NCI-H2081 (cell line): ENCODE results near the gene AGAP1.

ENCODE experiments used
- DNase-seq, 2 experiments: peaks; one replicate each; lab custom pipeline; 2025; lab: John Stamatoyannopoulos, UW

AGAP1 gene

DNA sequence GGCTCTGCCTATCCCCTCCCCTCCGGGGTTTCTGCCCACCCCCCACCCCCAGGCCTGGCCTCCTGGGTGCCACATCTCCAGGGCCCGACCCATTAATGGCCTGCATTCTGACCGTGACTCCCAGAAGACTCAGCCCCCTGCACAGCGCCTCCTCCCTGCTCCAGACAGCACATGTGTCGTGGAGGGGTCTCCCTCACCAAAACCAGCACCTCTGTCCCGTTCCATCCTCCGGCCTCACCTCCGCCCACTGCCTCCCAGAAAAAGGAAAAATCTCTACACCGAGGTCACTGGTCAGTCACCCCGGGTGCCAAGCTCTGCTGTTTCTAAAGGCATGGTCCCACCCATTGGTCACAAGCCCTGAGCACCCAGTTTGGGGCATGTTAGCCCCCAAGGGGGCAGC, 609.1 kb downstream of the AGAP1 start:
- no peak for DNase-seq

DNA sequence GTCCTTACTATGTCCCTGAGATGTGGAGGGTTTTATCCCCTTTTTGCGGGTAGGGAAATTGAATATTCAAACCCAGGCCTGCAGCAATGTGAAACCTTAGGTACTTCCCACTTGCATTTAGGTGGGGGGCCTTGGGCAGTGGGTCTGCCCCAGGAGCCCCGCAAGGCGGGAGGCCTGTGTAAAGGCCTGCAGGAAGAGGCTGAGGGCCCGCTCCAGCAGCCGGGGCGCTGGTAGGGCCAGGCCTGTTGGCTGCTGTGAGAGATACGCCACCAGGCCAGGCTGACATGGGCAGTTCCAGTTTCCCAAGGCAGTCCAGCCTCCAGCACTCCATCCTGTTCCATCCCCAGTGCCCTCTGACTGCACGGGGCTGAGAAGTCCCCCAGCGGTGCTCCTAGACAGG, 610.1 kb downstream of the AGAP1 start:
- DNase-seq: no peak

DNA sequence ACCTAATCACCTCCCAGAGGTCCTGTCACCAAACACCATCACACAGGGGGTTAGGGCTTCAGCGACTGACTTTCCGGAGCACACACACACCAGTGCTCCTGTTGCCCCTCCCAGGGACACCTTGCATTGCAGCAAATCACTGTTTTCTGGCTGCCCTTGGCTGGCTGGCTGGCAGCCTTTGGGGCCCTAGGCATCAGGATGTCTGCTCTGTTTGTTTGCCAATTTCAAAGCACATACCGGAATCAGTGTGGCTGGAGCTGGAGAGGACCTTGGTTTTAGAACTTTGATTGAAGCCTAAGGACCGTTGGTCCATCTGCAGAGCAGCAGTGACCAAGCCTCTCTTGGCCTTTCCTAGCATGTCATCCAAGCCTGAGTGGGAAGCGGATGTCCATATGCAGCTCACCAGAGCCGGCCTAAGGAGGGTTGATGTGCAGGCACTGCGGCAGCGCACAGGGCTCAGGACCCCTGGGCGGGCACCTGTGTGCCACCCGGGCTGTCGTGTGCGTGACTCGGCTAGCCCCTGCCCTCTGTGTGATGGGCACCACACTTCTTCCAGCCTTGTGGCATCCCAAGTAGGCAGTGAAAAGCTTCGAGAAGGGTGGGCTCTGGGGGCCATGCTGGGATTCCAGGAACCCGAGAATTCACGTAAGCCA, 612.2 kb downstream of the AGAP1 start:
- DNase-seq: no peak

DNA sequence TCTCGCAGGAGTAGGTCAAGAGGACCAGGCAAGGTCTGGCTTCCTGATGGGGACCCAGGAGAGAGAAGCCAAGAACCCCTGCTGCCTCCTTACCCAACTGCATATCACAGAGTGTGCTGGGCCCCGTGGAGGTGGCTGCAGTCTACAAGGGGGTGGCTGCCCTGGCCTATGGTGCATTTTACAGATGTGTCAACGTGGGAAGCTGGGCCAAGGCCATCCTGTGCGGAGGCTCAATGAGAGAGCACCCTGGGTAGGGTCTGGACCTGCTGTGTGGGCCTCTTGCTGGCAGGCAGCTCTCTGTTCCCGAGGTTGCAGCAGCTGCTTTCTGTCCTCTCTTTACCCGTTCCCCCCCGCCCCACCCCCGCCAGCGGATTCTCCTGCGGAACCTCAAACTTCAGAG, 612.9 kb downstream of the AGAP1 start:
- DNase-seq: no peak

DNA sequence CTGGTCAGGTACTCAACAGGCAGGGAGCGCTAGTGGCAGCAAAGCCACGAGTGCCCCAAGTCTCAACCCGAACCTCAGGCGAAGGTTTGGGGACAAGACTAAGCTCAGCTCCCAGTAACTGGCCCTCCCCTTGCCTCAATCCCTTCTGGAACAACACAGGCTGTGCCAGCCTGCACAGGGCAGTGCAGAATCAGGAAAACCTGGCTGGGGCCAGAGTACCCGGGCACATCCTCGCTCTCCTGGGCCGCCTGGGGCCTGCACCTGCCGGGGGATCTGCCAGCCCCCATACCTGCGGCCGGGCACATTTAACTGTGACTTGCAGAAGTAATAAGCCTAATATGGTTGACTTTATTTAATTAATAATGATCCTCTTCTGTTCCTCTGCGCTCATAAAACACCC, 613.7 kb downstream of the AGAP1 start:
- no peak for DNase-seq

DNA sequence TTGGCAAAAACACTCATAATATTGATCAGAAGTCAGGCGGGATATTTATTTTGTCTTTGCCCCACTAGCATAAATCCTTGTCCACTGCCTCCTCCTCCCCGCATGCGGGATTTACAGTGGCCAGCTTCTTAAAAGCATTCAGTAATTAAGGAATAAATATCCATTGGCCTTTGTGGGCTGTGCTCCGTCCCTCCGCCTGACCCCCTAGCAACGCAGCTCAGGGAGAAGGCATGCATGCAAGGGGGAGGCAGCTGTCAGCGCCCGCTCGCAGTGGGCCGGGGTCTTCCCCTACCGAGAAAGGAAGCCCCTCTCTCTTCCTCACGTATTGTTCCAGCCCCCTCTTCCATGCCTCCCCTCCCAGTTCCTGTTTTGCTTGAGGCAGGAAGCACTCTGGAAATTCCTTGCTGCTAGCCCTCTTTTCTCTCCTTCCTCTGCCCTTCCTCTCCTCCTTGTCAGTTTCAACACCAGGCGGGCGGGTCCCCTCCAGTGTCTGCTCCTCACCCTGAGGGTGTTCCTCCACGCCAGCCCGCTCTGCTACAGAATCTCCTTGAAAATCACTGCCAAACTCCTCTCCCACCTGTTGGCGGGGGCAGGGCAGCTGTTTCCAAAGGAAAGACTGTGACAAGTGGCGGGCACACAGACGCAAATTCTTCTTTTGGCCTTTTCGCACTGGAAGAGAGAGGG, 614.2 kb downstream of the AGAP1 start:
- DNase-seq: no peak

DNA sequence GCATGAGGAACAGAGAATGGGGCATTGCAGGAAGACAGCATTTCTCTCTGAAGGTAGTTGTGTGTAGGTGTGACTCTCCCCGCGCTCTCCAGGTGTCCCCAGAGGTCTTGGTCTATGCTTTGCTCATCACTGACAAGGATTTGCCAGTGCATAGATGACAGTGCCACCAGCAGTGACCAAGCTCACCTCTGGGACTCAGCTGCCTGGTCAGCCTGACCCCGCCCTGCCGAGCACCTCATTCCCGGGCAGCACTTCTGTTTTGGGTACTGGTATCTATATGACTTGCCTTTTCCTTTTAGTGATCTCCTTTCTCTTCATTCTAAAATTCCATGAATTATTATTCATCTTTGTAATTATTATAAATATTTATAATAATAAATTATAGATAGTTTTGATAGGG, 615.2 kb downstream of the AGAP1 start:
- DNase-seq: no peak

DNA sequence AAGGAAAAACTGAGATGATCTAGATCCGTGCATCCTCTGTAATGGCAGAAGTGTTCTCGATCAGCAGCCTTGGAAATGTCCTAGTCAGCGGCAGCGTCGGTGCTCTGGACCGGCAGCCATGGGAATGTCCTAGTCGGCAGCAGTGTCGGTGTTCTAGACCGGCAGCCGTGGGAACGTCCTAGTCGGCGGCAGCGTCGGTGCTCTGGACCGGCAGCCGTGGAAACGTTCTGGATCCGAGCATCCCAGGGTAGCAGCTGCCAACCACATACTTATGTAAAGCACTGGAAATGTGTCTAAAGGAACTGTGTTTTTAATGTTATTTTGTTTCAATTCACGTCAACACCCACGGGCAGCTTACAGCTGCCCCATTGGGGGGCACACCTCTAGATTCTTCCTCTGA, 615.6 kb downstream of the AGAP1 start:
- no peak for DNase-seq

DNA sequence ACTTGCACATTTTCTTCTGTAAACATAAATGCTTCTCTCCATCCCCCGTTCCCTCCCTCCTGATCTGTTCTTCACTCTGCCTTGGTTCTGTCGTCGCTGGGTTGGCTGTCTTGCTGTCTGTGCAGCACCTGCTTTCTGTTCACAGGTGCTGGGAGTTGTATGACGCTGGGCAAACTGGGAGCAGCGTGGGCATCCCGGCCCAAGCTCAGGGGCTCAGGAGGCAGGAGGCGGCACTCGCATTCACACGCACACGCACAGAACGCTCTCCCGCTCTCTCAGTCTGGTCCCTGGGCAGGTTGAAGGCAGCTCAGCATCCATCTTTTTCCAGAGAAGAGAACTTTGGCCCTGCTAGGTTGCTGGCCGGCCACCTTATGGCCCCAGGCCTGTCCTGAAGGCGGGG, 618.6 kb downstream of the AGAP1 start:
- no peak for DNase-seq

DNA sequence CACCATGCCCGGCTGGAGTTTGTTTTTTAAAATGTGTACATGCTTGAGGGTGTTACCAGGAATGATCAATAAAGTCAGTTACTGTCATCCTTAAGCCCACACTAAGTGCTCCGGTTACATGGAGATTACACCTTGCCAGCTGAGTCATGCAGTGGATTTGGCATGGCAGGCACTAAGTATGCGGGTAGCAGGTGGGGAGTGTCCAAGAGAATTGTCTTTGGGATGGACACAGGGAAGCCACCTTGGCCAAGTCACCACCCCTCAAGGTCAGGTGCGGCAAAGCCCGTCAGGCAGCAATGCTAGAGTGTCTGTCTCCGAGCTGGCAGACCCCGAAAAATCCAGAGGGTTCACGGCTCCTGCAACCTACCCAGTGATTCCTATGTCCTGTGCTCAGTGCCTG, 619.6 kb downstream of the AGAP1 start:
- DNase-seq: no peak

DNA sequence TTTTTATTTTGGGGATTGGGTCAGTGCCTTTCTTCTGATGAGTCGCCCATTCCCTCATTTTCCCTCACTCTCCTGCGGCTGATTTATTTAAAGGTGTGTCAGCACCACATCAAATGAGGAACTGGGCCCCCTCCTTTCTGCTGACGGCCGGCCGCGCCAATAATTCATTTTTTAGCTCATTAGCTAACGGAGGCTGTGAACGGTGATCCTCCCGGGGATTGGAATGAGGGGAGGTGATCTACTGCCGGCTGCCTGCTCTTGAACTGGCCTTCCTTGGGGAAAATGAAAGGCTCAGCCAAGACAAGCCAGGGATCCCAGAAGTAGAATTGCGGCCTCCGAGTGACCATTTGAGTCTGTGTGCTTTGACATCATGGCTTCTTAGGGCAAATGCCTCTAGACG, 620.1 kb downstream of the AGAP1 start:
- DNase-seq: no peak

DNA sequence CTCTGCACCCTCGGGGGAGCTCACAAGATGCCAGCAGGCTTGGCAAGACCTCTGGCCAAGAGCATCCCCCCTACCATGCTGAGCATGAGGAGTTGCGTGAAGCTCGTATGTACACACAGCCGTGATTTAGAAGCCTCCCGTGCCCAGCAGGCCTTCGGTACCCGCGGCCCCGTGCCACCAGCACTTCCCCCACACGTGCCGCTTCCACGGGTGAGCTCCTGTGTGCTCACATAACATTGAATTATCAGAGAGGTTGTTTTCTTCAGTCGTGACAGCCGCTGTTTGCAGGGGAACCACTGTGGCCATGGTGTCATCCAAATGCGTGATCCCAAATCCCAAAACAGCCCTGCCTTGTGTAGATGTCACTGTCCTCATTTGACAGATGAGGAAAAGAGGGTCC, 621.1 kb downstream of the AGAP1 start:
- DNase-seq: no peak

DNA sequence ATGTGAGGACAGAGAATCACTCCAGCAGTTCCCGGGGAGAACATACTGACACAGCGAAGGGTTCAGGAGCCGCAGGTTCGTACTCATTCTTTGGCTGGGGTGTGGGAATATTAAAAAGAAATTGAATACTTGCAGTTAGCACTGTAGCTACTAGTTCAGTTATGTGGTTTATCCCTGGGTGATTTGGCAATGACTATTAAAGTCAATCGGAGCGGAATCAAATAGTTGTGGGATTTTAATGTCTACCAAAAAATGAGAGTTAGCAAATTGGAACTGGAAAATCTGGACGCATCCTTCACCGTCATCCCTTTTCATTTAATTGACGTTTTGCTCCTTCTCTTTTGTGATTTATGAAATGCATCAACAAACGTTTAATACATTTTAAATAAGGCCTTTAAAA, 623.6 kb downstream of the AGAP1 start:
- no peak for DNase-seq

DNA sequence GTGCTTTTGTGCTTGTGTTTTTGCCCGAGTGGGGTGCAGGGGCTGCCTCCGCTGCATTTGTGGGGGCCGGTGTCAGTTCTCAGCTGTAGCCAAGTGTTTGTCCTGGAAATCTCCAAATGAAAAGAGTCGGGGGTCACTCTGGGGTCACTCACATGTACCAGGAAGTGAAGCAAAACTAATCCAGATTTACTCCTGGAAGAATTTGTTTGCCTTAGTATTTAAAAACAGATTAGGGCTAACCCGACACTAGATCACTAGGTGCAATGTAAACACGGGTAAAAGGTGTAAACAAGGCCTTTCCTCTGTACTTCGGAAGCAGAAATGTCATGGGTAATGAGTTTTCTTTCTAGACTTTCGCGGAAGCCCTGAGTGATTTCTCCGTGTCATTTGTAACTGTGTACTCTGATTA, 624.0 kb downstream of the AGAP1 start:
- DNase-seq: peak; percentile 16 to 54

DNA sequence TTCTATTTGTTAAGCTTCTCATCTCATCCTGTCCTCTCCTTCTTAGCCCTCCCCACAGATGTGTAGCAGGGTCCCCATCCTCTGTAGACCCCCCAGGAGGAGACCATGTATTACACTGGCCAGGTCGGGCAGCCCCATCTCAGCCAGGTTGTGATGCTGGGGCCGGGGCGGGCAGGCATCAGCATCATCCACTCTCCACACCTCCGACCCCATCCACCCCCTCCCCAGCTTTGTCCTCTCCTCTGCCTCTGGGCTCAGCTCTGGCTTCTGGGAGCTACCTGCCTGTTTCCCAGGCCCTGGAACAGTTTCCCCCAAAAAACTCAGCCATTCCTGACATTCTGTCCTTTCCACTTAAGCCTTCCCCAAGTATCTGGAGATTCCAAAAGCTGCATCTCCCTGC, 625.2 kb downstream of the AGAP1 start:
- no peak for DNase-seq

DNA sequence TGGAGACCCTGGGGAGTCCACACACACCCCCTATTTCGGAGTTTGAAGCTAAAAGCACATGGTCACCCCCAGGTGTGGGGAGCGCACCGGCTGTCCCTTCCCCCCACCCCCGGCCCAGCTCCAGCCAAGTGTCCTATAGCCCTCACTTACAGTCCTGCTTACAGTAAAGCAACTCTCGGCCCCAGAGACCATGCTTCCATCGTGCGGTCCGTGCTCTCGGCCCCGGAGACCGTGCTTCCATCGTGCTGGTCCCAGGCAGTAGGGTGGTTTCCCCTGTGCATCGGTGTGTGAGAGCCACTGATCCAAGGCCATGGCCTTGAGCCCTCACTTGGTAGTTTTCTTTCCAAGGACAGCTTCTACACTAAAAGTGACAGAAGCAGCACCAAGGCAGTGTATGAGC, 625.6 kb downstream of the AGAP1 start:
- DNase-seq: no peak

DNA sequence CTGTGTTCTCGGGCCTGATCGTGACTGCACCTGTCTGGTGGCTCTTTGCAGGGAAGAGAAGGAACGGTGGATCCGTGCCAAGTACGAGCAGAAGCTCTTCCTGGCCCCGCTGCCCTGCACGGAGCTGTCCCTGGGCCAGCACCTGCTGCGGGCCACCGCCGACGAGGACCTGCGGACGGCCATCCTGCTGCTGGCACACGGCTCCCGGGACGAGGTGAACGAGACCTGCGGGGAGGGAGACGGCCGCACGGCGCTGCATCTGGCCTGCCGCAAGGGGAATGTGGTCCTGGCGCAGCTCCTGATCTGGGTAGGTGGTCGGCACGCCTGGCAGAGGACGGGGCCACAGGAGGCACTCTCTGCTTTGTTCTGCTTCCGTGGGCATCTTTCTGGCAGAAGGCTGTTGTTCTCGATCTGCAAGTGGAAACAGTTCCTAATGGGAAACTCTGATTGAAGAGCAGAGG, 626.3 kb downstream of the AGAP1 start:
- no peak for DNase-seq

DNA sequence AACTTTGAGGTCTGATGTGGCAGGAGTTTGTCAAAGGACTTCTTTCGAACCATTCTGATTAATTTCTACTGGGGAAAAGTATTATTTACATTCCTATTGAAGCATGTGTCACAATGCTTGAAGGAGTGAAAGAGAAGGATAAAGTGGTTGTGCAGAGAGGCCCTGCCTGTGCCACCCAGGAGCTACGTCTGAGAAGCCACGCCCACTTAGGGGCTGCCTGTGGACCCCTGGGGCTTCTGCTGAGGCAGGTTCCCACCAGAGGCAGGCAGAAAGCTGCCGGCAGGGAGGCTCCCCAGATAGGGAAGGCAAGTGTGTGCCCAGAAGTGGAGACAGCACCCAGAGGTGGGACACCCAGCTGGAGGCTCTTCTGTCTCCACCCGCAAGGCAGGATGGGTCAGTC, 627.0 kb downstream of the AGAP1 start:
- no peak for DNase-seq

DNA sequence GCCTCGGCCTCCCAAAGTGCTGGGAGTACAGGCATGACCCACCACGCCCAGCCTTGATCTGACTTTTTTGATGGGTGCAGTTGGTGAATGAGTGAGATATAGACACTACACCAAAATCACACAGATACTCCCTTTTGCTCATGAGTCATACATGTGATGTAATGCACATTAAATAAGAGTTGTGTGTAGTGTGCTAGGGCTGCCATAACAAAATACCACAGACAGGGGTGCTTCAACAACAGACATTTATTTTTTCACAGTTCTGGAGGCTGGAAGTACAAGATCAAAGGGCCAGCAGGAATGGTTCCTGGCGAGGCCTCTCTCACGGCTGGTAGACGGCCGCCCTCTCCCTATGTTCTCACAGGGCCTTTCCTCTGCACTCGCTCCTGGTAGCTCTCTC, 627.7 kb downstream of the AGAP1 start:
- no peak for DNase-seq

DNA sequence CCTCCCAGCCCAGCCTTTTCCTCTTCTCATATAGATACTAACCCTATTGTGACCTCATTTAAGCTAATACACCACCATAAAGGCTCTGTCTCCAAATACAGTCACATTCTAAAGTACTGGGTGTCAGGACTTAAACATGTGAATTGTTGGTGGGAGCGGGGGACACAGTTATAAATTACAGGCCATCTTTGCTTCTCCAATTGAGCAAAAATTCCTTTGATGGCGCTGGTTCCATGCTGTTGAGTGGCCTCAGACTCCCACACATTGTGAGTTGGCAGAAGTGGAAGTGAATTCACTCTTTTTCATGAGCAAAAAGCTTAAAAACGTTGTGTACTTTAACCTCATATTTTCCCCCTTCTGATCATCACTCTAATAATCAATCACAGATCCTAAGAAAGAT, 628.4 kb downstream of the AGAP1 start:
- no peak for DNase-seq

DNA sequence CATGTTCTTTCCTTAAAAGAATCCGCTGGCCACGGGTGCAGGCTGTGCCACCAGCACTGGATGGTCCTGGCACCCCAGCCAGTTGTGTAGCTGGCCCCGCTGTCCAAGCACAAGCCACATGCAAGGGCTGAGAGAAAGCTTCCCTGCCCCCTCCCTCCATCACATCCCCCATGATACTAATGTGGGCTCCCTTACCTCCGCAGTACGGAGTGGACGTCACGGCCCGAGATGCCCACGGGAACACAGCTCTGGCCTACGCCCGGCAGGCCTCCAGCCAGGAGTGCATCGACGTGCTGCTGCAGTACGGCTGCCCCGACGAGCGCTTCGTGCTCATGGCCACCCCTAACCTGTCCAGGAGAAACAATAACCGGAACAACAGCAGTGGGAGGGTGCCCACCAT, 629.9 kb downstream of the AGAP1 start:
- DNase-seq: no peak

DNA sequence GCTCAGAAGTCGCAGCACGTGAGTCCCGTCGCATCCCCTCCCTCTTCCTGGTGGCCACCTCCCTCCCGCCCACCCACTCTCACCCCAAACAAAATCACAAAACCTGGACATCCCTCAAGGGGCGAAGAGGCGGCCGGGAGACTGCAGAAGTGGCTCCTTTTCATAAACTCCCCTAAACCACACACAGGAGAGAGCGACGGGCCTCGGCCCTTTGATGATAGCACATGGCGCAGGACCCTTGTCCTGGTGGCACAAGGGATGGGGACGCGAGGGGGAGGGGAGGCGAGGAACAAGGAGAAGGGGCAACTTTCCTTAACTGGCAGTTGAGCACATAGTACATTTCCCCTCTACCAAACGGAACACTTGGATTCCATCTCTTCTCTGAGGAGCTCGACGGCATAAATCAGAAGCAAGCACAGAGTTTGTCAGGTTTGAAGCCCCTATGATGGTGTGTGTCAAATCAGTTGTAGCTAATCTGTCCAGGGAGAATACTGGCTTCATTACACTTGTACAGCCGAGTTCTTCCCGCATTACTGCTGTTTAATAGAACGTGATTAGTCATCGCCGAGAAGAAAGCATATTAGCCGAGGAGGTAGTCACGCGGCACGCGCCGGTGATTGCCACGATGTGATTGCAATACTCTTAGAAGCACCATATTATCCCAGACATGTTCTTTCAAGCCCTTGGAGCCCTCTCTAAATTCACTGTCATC, 630.5 kb downstream of the AGAP1 start:
- no peak for DNase-seq

DNA sequence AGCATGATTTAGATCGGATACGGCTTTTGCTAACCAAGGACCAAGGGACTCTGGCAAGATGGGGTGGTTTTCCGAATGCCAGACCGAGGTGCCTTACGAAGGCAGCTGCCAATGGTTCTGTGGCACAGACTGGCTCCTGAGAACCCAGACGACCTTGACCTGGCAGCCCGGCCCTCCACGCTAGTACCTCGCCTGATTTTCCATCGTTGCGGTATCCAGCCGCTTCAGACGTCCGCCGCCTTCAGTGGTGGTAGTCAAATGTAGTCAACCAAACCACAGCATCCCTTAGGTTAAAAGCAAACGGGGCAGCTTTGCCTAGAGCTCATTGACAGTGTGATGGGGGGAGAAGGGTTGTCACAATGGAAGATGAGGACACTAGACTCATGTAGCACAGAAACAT, 631.7 kb downstream of the AGAP1 start:
- DNase-seq: no peak
